GM19351 (cell line): ENCODE data around the gene SEMA3A.
"Not testable (repeated sequence)": the region's sequence is repeated elsewhere in the genome, so short reads cannot be mapped to it uniquely, and the experiment has no call there.

Experiments
- ATAC-seq: cut with Tn5 transposase; IDR thresholded peaks from one replicate; pipeline ENCODE4 v1.9.1; 2021; ENCODE audit warnings: mild to moderate bottlenecking, moderate library complexity; ENCODE audit not compliant: unreplicated experiment

Gene SEMA3A

DNA sequence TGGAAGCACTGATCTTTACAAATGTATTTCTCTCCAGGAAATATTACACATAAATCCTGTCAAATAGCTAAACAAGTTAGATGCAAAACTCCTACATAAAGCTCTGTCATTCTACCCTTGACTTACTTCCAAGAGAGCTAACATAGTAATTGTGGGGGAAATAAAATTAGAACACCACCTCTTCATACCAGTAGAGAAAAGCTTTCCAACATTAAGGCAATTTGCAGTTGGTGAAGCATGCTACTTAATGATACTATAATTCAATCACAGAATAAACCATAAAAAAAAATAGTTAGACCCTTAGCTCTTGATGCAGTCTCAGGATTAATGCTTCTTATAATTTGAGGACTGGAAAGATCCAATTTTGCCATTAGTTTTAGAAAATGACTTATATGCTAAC, 35.2 kb downstream of the SEMA3A start:
- no peak for ATAC-seq

GRCh38 chr7:84157171-84157570, 37.4 kb downstream of the SEMA3A start:
- no peak for ATAC-seq

- ATAC-seq, result no peak
Measured at GRCh38 chr7:84154991-84155781, 39.4 kb downstream of the SEMA3A start.

DNA sequence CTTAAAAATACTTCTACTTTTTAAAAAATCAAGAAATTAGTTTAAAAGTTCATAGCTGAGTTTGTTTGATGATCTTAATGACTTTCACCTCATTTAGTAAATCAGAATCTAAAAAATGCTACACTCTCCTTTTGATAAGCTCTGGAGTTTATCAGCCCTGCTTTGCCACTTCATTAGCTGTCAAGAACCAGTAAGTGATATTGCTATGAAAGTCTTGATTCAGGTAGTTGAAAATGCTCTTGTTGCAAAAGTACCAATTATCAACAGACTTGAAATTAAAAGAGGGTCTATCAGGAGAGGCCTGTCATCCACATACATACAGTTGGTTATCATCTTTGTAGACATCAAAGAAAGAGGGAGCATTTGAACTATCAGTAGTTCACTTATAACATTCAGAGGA, 41.6 kb downstream of the SEMA3A start:
- no peak for ATAC-seq

GRCh38 chr7:84150370-84150769, 44.2 kb downstream of the SEMA3A start:
- not testable (repeated sequence) for ATAC-seq

GRCh38 chr7:84149573-84149972, 45.0 kb downstream of the SEMA3A start:
- no peak for ATAC-seq

DNA sequence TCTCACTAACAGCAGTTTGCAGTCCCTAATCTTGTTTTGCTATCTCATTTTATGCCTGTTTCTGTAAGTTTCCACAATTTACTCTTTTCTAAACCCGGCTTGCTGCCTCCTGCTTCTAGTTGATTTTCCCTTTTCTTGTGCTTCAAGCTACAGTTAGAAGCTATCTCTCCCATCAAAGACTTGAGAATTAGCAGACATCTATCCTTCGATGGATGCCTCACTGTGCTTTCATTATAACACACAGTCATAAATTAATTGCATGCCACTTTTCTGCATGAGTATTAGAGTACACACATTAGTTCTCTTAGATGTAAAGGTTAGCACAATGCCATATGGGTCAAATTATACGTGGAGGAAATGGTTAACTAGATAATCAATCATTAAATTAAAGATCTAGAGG, 48.7 kb downstream of the SEMA3A start:
- no peak for ATAC-seq

DNA sequence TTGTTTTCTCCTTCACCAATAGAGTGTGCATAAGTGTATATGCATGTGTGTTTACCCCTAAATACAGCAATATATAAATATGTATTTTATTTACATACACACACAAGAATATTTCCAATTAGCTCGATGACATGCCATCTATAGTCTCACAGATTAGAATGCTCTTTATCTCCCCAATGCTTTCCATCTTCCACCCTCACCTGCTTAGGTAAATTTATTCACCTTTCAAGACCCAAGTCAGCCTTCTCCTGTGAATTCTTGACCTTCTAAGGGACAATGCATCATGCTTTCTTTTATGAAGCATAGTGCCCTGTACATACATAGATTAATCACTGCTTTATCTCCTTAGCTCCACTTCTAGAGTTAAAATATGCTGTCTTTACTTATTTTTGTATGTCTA, 49.7 kb downstream of the SEMA3A start:
- no peak for ATAC-seq

DNA sequence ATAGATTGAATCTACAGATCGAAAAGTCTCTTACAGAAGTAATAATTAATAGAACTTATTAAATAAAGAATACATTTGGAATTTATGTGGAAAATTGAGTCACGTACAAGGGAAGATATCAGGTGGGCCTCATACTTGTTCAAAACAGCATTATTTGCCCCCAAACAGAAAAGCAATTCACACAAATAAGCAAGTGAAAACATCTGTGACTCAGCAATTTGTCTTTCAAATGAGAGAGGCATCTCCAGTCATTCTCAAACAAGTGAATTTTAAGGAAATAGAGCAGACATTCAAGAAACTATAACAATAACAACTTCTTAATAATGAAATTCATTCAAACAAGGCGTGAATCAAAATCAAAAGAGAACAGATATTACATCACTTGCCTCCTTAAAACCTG, 50.1 kb downstream of the SEMA3A start:
- no peak for ATAC-seq

DNA sequence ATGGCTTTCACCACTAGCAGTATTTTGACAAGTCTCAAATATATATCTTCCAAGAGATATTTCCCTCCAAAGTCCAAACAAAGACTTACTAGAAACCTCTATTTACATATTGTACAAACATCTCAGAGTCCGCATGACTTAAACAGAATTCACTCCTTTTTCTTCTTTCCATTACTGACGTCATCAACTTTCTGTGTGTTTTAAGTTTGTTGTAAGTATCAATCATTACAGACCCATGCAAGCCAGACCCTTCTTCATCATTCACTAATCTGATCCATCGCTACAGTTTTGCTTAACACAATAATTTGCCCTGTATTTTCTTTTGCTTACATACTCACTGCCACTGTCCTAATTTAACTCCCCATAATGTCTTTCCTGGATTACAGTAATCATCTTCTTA, 51.9 kb downstream of the SEMA3A start:
- ATAC-seq, result no peak

DNA sequence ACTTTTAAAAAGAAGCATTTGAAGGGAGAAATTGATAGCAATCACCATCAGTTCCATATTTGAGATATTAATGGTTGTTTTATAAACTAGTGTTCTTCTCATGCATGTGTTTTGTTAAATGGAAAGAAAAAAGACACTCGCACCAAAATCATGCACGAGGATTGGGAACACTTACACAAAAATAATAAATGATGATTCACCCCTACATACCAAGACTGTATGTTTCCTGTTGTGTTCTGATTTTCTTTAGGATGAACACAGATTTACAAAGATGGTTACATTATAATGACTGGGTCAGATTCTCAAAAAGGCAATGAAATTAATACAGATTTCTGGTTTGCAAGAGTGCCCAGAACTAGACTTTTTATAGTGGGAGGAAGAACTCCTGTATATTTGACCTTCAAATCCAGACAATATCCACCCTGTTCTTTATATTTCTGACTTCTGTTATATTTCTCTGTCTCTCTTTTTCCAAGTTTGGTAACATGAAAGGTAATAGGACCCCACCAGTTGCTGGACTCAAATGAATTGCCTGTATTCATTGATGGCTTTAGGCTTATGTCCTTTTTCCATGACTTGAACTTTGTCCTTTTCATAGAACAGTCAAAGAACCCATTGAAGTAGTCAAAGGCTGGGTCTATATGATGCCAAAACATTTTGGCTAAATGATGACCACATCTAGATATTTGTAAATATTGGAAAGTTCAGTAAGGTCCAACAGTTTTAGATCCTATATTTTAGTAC, 54.4 kb downstream of the SEMA3A start:
- ATAC-seq, result no peak

GRCh38 chr7:84138411-84138810, 56.2 kb downstream of the SEMA3A start:
- ATAC-seq, result no peak

DNA sequence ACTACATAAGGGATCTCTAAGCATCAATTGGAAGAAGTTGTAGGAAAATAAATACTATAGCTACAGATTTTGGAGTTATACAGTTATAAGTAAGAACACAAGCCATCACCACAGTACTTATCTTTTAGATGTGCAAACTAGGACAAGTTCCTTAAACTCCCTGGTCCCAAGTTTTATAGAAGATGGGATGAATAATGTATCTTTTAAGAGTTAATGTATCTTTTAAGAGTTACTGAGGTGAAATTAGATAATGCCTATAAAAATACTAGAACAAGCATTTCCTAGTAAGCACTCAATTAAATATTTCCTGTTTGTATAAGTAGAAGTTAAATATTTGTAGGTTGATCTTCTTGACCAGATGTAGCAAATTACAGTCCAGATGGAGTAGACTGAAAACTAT, 56.8 kb downstream of the SEMA3A start:
- ATAC-seq, result no peak

DNA sequence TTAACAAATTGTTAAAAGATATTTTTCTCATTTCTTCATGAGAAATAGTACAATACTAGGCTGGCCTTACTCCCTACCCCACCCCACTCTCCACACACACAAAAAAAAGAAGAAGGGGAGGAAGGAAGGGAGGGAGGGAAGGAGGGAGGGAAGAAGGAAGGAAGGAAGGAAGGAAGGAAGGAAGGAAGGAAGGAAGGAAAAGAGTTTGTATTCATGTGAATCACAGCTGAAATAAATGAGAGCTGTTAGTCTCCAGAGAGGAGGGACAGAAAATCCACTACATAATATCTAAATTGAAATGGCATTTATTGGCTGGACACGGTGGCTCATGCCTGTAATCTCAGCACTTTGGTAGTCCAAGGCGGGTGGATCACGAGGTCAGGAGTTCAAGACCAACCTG, 57.8 kb downstream of the SEMA3A start:
- ATAC-seq, result no peak

- no peak for ATAC-seq
Measured at GRCh38 chr7:84136336-84136735, 58.3 kb downstream of the SEMA3A start.

DNA sequence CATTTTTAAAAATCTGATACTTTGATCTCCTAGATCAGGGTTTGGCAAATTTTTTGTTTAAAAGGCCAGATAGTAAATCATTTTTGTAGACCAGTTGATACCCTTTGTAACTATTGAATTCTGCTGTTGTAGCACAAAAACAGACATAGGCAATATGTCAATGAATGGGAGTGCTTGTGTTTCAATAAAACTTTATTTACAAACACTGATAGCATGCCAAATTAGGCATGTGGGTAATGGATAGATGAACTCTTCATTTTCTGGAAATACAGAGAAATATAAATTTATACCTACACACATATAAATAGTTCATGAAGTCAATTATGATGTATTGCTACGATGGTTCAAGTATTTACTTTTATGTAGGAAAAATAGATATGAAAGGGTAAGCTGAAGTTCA, 60.4 kb downstream of the SEMA3A start:
- ATAC-seq, result no peak

DNA sequence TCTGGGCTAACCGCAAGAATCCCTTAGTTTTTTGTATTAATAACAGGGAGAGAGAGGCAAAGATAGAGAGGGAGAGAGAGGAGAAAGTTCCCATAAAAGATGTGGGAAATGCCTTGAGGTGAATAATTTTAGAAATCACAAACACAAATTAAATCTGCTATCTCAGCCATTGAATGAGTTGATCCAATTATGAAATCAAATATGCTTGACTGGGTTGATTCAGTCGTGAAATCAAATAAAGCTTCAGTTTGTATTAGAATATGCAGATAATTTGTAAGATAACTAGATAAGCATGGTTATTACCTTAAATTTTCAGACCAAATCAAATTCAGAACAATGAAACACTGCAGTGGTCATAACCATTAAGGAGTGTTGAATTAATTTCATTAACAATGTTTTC, 68.9 kb downstream of the SEMA3A start:
- ATAC-seq, result no peak

DNA sequence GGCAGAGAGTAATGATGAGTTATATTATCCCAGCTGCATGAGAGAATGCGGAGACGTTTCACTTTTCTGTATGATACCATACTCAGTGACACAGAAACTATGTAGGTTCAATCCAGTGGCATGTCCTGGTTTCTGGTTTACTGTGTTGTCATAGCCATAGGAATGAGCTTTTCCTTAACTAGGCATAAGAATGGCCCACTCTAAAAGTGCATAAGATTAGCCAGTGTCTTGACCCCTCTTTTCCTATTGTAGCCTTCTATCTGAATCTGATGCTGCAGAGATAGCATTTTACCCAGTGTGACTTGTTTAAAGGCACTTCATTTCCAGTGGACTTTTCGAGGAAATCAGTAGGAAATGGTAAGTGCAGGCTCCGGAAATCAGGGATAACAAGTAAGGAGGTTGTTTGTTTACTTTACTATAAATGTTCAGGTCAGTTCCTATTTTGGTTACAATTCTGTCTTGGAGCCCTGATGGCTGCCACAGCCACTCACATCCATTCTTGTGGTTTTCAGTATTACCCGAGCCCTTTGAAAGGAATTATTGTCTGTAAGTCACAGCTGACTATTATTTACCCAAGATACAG, 70.5 kb downstream of the SEMA3A start:
- no peak for ATAC-seq

GRCh38 chr7:84122582-84123360, 71.8 kb downstream of the SEMA3A start:
- no peak for ATAC-seq

GRCh38 chr7:84117304-84117703, 77.3 kb downstream of the SEMA3A start:
- ATAC-seq, result no peak
